GM19025 (cell line): ENCODE measurements around the gene MSH4.
"Not testable (repeated sequence)": the region's sequence is repeated elsewhere in the genome, so short reads cannot be mapped to it uniquely, and the experiment has no call there.

Source experiments
- ATAC-seq: cut with Tn5 transposase; IDR thresholded peaks from one replicate; pipeline ENCODE4 v1.9.1; 2021; ENCODE audit warnings: mild to moderate bottlenecking, low read depth, moderate library complexity; ENCODE audit not compliant: unreplicated experiment

MSH4 gene

DNA sequence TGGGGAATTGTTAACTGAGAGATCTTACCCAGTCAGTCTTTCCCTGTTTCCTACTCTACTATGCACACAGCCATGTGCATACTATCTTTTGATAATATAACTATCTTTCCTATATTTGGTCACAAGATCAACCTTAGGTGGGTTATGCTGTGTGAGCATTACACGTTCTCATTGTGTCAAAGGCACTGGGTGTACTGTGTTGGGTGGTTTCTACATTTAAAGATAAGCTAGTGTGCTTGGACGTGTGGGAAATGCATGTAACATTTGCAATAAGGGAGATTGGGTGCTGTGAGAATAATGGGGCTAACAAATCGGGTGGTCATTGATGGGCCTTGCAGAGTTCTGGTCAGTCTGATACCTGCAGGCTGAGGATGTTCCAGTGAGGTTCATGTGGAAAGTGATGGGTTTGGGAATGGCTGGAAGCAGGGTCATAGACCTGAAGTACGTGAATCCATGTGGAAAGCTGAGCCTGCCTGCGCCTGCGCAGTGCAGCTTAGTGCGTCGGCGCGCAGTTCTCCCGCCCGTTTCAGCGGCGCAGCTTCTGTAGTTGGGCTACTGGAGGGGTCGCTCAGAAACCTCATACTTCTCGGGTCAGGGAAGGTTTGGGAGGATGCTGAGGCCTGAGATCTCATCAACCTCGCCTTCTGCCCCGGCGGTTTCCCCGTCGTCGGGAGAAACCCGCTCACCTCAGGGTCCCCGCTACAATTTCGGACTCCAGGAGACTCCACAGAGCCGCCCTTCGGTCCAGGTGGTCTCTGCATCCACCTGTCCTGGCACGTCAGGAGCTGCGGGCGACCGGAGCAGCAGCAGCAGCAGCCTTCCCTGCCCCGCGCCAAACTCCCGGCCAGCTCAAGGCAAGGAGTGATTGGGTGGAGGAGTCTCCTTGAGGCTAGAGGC is at the start of gene MSH4:
Gene MSH4 (plus strand): TSS at position 507 of the 897 bp plus-strand sequence. CDS start 104 bp downstream, at position 611.
- no peak for ATAC-seq

- not testable (repeated sequence) for ATAC-seq
These were observed 39.5 kb upstream of the MSH4 start for GRCh38 chr1:75757210-75757609.

DNA sequence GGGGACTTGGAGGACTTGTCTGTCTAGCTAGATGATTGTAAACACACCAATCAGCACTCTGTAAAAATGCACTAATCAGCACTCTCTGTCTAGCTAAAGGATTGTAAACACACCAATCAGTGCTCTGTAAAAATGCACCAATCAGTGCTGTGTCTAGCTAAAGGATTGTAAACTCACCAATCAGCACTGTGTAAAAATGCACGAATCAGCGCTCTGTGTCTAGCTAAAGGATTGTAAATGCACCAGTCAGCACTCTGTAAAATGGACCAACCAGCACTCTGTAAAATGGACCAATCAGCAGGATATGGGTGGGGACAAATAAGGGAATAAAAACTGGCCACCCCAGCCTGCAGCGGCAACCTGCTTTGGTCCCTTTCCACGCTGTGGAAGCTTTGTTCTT is 38.1 kb upstream of the MSH4 start:
- ATAC-seq: not testable (repeated sequence)

- no peak for ATAC-seq
These were observed 32.5 kb upstream of the MSH4 start for GRCh38 chr1:75764057-75764655.

DNA sequence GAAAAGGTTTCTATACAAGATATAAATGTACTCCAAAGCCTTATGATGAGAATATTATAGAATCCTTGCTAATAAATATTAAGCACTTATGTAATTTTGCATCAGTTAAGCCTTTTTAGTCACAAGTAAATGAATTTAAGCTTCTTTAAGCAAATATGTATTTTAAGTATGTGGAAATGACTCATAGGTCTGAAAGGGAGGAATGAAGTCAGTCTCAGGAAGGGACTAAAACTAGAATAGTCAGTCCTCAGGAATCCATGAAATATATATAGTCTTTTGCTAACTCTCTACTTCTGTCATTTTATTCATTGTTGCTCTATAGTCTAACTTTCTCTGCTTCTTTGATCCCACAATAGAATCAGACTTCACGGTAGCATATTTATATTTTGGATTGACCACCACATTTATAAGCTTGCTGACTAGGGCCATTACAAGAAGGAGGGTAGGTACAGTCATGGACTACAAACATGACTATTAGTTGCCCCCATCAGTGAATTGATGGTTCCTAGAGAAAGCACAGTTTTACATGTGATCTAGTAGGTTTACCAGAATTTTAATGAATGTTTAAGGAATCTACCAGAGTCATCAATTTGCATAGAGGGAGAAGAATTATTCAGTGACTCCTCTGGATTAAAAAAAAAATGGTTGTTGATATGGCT is 30.9 kb upstream of the MSH4 start:
- no peak for ATAC-seq

DNA sequence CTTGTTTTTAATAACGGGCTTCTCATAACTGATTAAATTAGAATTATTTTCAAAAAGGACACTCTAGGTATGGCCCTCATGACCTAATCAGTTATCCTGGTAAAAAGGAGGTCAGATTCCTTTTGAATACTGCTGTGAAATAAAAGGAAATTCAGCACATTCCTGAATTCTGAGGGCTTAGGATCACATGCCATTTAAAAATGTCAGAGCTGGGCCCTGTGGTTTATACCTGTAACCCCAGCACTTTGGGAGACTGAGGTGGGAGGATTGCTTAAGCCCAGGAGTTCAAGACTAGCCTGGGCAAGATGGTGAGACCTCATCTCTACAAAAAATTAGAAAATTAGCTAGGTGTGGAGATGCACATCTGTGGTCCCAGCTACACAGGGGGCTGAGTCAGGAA is 28.7 kb upstream of the MSH4 start:
- no peak for ATAC-seq

GRCh38 chr1:75770761-75771160 is 25.9 kb upstream of the MSH4 start:
- no peak for ATAC-seq

- no peak for ATAC-seq
These were observed 24.7 kb upstream of the MSH4 start for GRCh38 chr1:75771978-75772377.

DNA sequence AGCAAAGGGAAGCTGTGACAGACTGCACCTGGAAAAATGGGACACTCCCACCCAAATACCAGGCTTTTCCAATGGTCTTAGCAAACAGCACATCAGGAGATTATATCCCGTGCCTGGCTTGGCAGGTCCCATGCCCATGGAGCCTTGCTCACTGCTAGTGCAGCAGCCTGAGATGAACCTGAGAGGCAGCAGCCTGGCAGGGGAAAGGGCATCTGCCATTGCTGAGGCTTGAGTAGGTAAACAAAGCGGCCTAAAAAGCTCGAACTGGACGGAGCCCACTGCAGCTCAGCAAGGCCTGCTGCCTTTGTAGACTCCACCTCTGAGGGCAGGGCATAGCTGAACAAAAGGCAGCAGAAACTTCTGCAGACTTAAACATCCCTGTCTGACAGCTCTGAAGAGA is 18.9 kb upstream of the MSH4 start:
- ATAC-seq: not testable (repeated sequence)

DNA sequence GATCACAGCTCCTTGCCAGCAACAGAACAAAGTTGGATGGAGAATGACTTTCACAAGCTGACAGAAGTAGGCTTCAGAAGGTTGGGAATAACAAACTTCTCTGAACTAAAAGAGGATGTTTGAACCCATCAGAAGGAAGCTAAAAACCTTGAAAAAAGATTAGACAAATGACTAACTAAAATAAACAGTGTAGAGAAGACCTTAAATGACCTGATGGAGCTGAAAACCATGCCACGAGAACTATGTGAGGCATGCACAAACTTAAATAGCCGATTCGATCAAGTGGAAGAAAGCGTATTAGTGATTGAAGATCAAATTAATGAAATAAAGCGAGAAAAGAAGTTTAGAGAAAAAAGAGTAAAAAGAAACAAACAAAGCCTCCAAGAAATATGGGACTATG is 18.0 kb upstream of the MSH4 start:
- not testable (repeated sequence) for ATAC-seq

- ATAC-seq: not testable (repeated sequence)
These were observed 16.5 kb upstream of the MSH4 start for GRCh38 chr1:75780183-75780582.

DNA sequence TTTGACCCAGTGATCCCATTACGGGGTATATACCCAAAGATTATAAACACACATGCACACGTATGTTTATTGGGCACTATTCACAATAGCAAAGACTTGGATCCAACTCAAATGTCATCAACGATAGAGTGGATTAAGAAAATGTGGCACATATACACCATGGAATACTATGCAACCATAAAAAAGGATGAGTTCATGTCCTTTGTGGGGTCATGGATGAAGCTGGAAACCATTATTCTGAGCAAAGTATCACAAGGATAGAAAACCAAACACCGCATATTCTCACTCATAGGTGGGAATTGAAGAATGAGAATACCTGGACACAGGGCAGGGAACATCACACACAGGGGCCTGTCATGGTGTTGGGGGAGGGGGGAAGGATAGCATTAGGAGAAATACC is 12.8 kb upstream of the MSH4 start:
- ATAC-seq: not testable (repeated sequence)

DNA sequence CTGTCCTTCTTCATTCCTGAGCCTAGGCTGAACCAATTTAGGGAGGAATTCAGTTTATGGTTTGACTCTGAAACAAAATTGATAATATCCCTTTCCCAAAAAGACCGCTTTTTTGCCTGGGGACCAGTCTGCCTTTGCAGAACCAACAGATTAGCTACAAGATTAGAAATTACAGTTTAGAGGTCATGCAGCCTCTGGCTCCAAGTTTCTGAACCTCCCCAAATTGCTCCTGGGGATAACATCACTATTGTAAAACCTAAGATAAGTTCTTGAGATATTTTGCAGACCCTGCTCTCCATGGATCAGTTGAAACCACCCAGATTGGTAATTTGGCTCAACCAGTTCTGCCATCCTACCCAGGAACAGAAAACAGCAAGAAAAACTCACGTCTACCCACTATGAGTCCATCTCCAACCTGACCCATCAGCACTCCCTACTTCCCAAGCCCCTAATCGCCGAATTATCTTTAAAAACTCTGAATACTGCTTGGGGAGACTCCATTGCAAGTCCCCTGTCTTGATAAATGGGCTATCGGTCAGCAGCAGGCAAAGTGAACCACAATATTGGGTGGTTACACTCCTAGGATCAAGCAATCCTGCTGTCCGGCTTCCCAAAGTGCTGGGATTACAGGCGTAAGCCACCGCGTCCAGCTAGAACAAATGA is 11.2 kb upstream of the MSH4 start:
- peak; percentile 16 for ATAC-seq

DNA sequence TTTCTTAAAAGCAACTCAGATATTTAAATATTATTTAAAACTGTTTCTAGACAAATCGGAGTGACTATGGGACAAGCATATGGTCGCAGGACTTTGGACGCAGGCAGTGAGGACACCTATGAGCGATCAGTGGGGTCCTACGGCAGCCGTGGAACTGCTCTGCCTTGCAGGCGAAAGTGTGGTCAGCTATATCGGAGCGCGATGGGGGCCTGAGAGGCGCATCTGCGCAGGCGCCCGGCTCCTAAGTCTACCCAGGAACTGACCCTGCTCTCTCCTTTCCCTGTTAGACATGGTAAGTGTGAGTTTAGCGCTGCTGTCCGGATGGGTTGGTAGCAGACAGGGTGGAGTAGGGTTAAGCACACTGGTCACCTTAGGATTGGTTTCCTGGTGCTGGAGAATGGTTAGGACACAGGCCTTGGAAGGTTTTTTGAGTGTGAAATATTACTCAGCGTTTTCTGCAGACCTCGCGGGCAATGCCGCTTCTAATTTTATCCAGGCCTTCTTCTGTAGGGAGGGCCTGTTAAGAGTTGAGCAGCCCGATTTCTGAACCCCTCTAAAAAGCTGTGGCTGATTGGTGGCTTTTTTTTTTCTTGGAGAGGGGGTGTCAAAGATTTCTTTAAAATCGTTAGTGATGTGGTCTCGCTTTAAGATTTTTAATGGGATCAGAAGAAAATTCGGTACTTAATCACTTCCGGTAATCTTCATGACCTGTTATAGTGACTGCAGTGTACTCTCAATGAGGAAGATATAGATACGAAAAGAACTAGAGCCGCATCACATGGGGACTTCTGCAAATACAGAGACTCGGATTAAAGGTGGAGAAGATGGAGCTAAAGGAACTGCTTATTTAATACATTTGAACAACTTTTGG is 10.5 kb upstream of the MSH4 start, which contains the start of gene RABGGTB:
Gene RABGGTB (plus strand): TSS at position 274 of the 871 bp plus-strand sequence. CDS start 16 bp downstream, at position 290.
- peak; percentile 63 for ATAC-seq

DNA sequence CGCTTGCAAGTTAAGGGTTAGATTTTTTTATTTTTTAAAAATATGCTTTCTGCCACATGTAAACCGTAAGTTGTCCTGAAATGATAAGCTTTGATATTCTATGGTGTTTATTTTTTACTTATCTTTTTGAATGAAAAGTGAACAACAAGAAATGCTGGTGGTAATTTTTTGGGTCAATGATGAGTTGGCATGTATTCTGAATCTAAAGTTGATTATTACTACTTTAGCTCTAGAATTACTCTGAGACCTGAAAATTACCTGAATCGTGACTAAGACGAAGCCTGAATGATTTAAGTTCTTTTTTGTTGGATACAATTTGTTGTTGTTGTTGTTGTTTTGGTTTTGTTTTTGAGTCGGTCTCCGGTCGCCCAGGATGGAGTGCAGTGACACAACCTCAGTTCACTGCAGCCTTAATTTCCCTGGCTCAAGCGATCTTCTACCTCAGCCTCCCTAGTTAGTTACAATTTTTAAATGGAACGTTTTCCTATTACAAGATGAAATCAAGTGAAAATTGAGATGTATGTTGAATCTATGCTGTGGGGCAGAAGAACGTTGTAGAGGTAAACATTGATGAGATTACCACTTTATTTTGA is 9.7 kb upstream of the MSH4 start:
- no peak for ATAC-seq

DNA sequence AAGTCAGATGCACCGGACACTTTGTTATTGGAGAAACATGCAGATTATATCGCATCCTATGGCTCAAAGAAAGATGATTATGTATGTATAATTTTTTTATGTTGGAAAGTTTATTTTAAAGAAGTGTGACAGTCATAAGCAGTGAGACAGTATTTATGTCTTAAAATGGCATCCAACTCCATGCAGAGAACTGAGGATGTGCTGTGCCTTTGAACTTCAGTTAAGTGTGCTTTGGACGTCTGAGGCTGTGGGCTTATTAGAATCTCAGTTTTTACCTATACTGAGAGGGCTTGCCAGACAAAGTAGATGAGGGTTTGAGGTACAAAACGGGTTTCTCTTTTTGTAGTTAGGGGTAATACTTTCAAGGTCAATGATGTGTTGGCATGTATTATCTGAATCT is 9.2 kb upstream of the MSH4 start:
- ATAC-seq: no peak

- ATAC-seq: no peak
These were observed 6.7 kb upstream of the MSH4 start for GRCh38 chr1:75789988-75790387.

DNA sequence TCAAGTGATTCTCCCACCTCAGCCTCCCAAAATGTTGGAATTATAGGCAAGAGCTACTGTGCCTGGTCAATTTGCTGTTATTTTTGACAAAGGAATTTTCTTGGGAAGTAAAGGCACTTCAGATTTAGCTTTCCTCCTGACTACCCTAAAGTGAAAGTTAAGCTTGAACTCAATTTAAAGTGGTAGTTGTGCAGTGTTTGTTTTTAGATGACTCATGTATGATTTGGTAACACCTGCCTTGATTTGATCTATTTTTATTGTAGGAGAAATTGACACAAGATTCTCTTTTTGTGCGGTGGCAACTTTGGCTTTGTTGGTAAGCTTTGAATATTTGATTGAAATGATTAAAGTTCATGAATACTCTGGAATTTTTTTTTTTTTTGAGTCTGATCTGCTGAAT is 5.7 kb upstream of the MSH4 start:
- ATAC-seq: no peak

- ATAC-seq: no peak
These were observed 4.6 kb upstream of the MSH4 start for GRCh38 chr1:75792091-75792490.
